Gastrocnemius medialis (tissue), 4 donors: ENCODE data around the gene PARN.

Experiments
- CTCF ChIP-seq, 5 experiments: fragments of 450-650 bp in 3 of 5; fragments of 200-600 bp in 2 of 5; sonication (generic) in 2 of 5; IDR thresholded peaks in 4 of 5; conservative IDR thresholded peaks in 1 of 5; 1 replicate in 4 of 5; 2 replicates in 1 of 5; pipeline ENCODE4 v1.5.1; 2016 to 2019; ENCODE audit warnings: antibody characterized with exemption in 5 of 5, mild to moderate bottlenecking in 3 of 5, moderate library complexity in 3 of 5
- POLR2A ChIP-seq, 2 donors: fragments of 450-650 bp; IDR thresholded peaks; one replicate each; pipeline ENCODE4 v1.6.1; 2017; ENCODE audit warnings: antibody characterized with exemption in 2 of 2, mild to moderate bottlenecking in 2 of 2, moderate library complexity in 2 of 2

- no peak for TF ChIP-seq CTCF (IDR thresholded peaks at IDR 0.05 in 4 of 5, conservative IDR thresholded peaks at IDR 0.05 in 1 of 5)
- no peak for TF ChIP-seq POLR2A (IDR thresholded peaks at IDR 0.05)
Observed at GRCh38 chr16:14564323-14564722, 65.7 kb downstream of the PARN start.
